Stomach (tissue), 4 donors: Measurements from ENCODE around the gene GALNT2.

ENCODE experiments used
- EP300 ChIP-seq: sonication (generic); formaldehyde crosslinking; IDR thresholded peaks from one replicate; pipeline ENCODE4 v1.6.1; 2017; ENCODE audit warnings: antibody characterized with exemption
- POLR2AphosphoS5 ChIP-seq, 3 donors: sonication (generic); formaldehyde crosslinking; IDR thresholded peaks; one replicate each; pipeline ENCODE4 v1.6.1; 2016; ENCODE audit warnings: antibody characterized with exemption in 3 of 3
- TF ChIP-seq, protein P1 (sequence below), 7 experiments: fragments of 450-650 bp in 4 of 7; fragments of 200-600 bp in 3 of 7; sonication (generic) in 3 of 7; IDR thresholded peaks; one replicate each; pipeline ENCODE4 v1.5.1; 2016 to 2019; ENCODE audit warnings: antibody characterized with exemption in 7 of 7, control low read depth in 2 of 7, mild to moderate bottlenecking in 1 of 7

DNA sequence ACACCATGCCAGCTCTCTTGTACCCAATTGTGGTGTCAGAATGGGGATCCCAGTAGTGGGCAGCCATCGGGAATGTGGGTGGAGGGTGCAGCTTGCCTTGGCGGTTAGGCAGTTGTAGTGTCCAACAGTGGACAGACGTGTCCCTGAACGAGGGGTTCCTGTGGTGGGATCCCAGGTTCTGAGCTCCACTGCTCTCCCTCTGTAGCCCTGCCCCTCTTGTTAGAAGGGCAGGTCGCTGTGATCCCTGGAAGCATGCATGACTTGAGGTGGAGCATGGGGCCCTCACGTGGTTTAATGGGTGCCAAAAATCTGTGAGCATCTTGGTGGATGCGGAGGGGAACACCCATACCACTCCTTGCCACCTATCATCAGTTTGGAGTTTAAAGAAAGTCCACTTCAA is 4.3 kb downstream of the GALNT2 start:
- TF ChIP-seq EP300 (no peak), POLR2AphosphoS5 (IDR thresholded peaks at IDR 0.05) (no peak)
- TF ChIP-seq, protein P1, sequence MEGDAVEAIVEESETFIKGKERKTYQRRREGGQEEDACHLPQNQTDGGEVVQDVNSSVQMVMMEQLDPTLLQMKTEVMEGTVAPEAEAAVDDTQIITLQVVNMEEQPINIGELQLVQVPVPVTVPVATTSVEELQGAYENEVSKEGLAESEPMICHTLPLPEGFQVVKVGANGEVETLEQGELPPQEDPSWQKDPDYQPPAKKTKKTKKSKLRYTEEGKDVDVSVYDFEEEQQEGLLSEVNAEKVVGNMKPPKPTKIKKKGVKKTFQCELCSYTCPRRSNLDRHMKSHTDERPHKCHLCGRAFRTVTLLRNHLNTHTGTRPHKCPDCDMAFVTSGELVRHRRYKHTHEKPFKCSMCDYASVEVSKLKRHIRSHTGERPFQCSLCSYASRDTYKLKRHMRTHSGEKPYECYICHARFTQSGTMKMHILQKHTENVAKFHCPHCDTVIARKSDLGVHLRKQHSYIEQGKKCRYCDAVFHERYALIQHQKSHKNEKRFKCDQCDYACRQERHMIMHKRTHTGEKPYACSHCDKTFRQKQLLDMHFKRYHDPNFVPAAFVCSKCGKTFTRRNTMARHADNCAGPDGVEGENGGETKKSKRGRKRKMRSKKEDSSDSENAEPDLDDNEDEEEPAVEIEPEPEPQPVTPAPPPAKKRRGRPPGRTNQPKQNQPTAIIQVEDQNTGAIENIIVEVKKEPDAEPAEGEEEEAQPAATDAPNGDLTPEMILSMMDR (IDR thresholded peaks at IDR 0.05): no peak
